ENCODE results near the gene DYNLRB1.

GRCh38 chr20:34526466-34526865 lies 10.2 kb downstream of the DYNLRB1 start:
- TF ChIP-seq CTCF (IDR thresholded peaks at IDR 0.05; ENCODE audit: low read depth, low read length, poor library complexity, severe bottlenecking) (no peak), EZH2phosphoT487 (IDR thresholded peaks at IDR 0.05; ENCODE audit: borderline replicate concordance, low read length) (no peak)
